PC-3 (cell line): ENCODE results near the gene STX2.

Experiments used
- EZH2 ChIP-seq: fragments of 300-600 bp; sonication (generic); IDR thresholded peaks from one replicate; pipeline ENCODE4 v1.6.1; 2017; ENCODE audit warnings: antibody characterized with exemption, mild to moderate bottlenecking, low read length; ENCODE audit not compliant: unreplicated experiment
- TF ChIP-seq, protein P1 (sequence below): fragments of 300-600 bp; sonication (generic); conservative IDR thresholded peaks from 2 replicates; pipeline ENCODE4 v1.5.1; 2017; ENCODE audit warnings: antibody characterized with exemption, low read depth, mild to moderate bottlenecking, low read length

GRCh38 chr12:130816097-130816496 is 23.0 kb downstream of the STX2 start:
- TF ChIP-seq, protein P1, sequence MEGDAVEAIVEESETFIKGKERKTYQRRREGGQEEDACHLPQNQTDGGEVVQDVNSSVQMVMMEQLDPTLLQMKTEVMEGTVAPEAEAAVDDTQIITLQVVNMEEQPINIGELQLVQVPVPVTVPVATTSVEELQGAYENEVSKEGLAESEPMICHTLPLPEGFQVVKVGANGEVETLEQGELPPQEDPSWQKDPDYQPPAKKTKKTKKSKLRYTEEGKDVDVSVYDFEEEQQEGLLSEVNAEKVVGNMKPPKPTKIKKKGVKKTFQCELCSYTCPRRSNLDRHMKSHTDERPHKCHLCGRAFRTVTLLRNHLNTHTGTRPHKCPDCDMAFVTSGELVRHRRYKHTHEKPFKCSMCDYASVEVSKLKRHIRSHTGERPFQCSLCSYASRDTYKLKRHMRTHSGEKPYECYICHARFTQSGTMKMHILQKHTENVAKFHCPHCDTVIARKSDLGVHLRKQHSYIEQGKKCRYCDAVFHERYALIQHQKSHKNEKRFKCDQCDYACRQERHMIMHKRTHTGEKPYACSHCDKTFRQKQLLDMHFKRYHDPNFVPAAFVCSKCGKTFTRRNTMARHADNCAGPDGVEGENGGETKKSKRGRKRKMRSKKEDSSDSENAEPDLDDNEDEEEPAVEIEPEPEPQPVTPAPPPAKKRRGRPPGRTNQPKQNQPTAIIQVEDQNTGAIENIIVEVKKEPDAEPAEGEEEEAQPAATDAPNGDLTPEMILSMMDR, result no peak
- TF ChIP-seq EZH2, result no peak
